Measurements from ENCODE around the gene PHC2.
"Not testable (repeated sequence)": the region's sequence is repeated elsewhere in the genome, so short reads cannot be mapped to it uniquely, and the experiment has no call there.

Gene PHC2

GRCh38 chr1:33307494-33307864, 123.4 kb downstream of the PHC2 start:
- no peak for DNase-seq

GRCh38 chr1:33306653-33307493, 124.0 kb downstream of the PHC2 start:
- DNase-seq = no peak

- no peak for DNase-seq
Measured at GRCh38 chr1:33305816-33306652, 124.9 kb downstream of the PHC2 start.

GRCh38 chr1:33305016-33305415, 125.9 kb downstream of the PHC2 start:
- no peak for DNase-seq

- no peak for DNase-seq
Measured at GRCh38 chr1:33302325-33302724, 128.6 kb downstream of the PHC2 start.

- no peak for DNase-seq
Measured at GRCh38 chr1:33301273-33301984, 129.5 kb downstream of the PHC2 start.

GRCh38 chr1:33300673-33301072, 130.2 kb downstream of the PHC2 start:
- DNase-seq = no peak

GRCh38 chr1:33299461-33300155, 131.3 kb downstream of the PHC2 start:
- DNase-seq = no peak

GRCh38 chr1:33298623-33299277, 132.1 kb downstream of the PHC2 start:
- peak; percentile 3 for DNase-seq

- DNase-seq = no peak
Measured at GRCh38 chr1:33297911-33298622, 132.8 kb downstream of the PHC2 start.

GRCh38 chr1:33296824-33297223, 134.1 kb downstream of the PHC2 start:
- no peak for DNase-seq

- DNase-seq = no peak
Measured at GRCh38 chr1:33296082-33296458, 134.8 kb downstream of the PHC2 start.

GRCh38 chr1:33295450-33296081, 135.3 kb downstream of the PHC2 start:
- peak; percentile 57 for DNase-seq

- no peak for DNase-seq
Measured at GRCh38 chr1:33295023-33295422, 135.9 kb downstream of the PHC2 start.

- no peak for DNase-seq
Measured at GRCh38 chr1:33294071-33295010, 136.6 kb downstream of the PHC2 start.

- no peak for DNase-seq
Measured at GRCh38 chr1:33292726-33293340, 138.1 kb downstream of the PHC2 start.

GRCh38 chr1:33290615-33291014, 140.3 kb downstream of the PHC2 start:
- DNase-seq = not testable (repeated sequence)

GRCh38 chr1:33289858-33290154, 141.1 kb downstream of the PHC2 start:
- no peak for DNase-seq

- no peak for DNase-seq
Measured at GRCh38 chr1:33288976-33289857, 141.7 kb downstream of the PHC2 start.

Measured in SHP77 treated with DMSO at 0.1 percent for 48 hours (cell line).